ENCODE data around the gene SIGLEC15. TPM values are rescaled to one million over a fixed set of nuclear protein-coding genes. Genes with fewer than 3 reads are reported as not detected.
A peak's percentile ranks its signal among the peaks of the same experiment; 100 is the strongest.
"Not testable (repeated sequence)": the region's sequence is repeated elsewhere in the genome, so short reads cannot be mapped to it uniquely, and the experiment has no call there.

SIGLEC15 gene, protein sequence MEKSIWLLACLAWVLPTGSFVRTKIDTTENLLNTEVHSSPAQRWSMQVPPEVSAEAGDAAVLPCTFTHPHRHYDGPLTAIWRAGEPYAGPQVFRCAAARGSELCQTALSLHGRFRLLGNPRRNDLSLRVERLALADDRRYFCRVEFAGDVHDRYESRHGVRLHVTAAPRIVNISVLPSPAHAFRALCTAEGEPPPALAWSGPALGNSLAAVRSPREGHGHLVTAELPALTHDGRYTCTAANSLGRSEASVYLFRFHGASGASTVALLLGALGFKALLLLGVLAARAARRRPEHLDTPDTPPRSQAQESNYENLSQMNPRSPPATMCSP
- 0.50 TPM for polyA plus RNA-seq (ENCODE audit: insufficient read length)
- long read RNA-seq, donor 1: 0 reads
- long read RNA-seq, donor 2: 0 reads
- long read RNA-seq, donor 3: 0 reads
- long read RNA-seq, donor 4: 0 reads
- long read RNA-seq, donor 5: 0 reads
- long read RNA-seq, donor 6: 0 reads
- long read RNA-seq, donor 7: 0 reads
- long read RNA-seq, donor 8: 0 reads

- no peak for DNase-seq
Measured at GRCh38 chr18:45825258-45826044, at the start of gene SIGLEC15. TSS of gene SIGLEC15 (plus strand) at chr18:45825675. CDS start at chr18:45825729, 54 bp downstream.

DNA sequence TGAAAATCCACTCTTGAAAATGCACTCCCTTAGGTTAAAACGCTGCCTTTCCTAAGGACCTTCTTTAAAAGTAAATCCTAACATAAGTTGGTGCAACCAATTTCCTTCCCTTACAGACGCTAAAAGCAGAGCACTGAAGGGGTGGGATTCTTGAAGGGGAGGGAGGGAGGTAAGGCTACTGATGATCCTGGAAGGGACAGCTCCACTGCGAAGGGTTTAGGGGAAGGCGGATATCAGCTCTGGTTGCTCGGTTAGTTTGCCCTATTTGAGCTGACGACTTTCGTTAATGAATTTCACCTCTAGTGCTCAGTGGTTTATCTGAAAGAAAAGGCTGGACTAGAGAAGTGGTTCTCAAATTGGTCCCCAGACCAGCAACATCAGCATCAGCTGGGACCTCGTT is 49.7 kb upstream of the SIGLEC15 start:
- peak; percentile 28 for DNase-seq

- DNase-seq: no peak
Measured at GRCh38 chr18:45777393-45777792, 48.1 kb upstream of the SIGLEC15 start.

- DNase-seq: no peak
Measured at GRCh38 chr18:45780568-45780967, 44.9 kb upstream of the SIGLEC15 start.

DNA sequence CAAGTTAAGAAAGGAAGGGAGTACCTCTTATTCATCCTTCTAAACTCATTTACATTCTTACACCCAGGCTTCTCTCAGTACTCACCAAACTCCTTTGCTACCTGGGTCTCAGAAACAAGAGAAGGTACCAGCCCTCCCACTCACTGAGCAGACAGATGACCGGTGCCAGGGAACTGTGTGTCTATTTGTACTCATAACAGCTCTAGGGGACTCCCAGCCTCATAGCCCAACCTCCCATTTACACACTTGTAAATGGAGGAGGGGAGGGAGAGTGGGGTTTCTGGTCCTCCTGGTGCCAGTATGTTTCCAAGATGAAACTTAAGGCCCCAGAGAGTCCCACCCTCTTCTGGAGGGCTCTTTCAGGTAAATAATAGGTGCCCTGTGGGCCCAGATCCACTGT is 42.8 kb upstream of the SIGLEC15 start:
- no peak for DNase-seq

DNA sequence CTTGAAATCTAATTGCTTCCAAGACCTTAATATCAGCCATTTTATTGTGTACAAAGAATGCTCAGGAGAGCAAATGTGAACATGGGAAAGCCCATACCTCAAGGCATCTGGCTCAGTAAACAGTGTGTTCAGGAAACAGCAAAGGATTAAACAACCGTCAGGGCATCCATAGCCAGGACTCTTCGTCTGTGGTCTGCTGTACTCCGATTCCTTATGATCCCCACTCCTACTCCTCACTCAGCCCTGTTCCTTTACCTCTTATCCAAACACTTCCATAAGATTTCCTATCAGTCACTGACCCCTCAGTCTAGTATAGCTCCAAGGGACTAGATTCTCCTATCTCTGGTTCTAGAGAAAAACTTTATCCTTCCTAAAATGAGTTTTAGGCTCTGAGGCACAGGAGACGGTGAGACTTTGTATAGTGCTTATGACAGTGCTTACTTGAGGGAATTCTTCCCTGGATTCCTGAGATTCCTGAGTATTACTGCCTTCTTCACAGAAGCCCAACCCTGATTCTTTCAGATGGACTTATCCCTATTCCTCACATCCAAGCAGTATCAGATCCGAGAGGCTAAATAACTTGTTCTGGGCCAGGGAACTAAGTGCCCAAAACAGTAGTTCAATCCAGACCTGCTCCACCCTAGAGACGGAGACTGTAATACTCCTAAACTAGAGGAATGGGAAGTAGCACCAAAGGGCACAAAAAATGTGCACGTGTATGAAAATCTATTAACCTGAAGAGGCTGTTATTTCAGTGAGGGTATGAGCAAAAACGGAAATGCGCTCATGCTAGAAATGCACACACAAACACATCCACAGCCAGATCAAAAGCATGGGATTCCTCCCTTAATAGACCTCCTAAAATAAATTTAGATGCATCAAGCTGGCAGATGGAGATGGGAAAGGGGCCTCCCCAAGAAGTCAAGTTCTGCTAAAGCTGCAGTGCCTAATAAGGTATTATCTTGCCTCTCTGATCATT is 42.1 kb upstream of the SIGLEC15 start:
- no peak for DNase-seq

GRCh38 chr18:45785134-45785533 is 40.3 kb upstream of the SIGLEC15 start:
- no peak for DNase-seq

- no peak for DNase-seq
Measured at GRCh38 chr18:45786941-45787340, 38.5 kb upstream of the SIGLEC15 start.

GRCh38 chr18:45787346-45787745 is 38.1 kb upstream of the SIGLEC15 start:
- no peak for DNase-seq

- no peak for DNase-seq
Measured at GRCh38 chr18:45788861-45789260, 36.6 kb upstream of the SIGLEC15 start.

GRCh38 chr18:45792506-45793263 is 32.8 kb upstream of the SIGLEC15 start:
- DNase-seq: no peak

DNA sequence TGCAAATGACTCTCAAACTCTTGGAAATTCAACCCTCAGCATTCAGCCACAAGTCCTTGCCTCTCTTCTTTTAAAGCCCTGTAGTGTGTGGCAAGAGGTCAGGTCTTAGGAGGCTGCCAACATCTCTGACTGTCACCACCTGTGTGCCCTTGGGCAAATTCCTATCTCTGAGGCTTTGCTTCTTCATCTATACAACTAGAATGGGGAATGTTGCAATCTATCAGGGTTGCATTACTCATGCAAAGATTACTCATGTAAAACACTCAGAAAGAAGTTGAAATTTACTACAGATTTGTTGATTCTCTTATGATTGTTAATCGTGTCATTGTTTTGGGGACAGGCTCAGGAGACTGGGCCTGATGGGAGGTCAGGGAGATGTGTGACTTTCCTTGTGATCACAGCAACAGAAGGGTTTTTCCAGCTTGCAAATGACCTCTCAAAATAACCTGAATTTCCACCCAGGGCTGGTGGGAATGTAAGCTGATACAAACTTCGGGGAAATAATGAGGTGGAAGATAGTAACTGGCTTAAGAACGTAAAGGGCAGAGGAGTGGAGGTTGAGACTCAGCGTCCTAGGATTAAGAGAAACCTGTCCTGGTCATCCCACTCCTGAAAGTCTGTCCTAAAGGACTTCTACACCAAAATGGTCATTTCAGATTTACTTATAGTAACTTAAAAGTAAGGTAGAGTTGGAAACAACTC is 32.1 kb upstream of the SIGLEC15 start:
- no peak for DNase-seq

GRCh38 chr18:45801416-45802004 is 24.0 kb upstream of the SIGLEC15 start:
- no peak for DNase-seq

GRCh38 chr18:45802814-45803492 is 22.5 kb upstream of the SIGLEC15 start:
- no peak for DNase-seq

- no peak for DNase-seq
Measured at GRCh38 chr18:45805551-45805950, 19.9 kb upstream of the SIGLEC15 start.

DNA sequence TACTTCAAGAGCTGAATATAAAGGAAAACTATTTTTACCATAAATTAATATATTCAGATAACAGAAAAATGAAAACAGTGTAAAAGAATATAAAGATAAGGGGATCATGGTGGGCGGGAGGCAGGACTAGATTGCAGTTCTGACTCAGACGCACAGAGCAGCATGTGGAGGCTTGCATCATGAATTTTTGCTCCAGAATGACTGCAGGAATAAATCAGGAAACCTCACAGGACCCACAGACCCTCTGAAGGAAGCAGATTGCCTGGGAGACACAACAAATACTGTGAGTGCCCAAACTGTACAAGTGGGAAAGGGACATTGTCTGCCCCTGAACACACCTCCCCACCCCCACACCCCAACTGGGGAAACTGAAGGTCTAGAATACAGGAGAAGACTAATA is 19.2 kb upstream of the SIGLEC15 start:
- no peak for DNase-seq

DNA sequence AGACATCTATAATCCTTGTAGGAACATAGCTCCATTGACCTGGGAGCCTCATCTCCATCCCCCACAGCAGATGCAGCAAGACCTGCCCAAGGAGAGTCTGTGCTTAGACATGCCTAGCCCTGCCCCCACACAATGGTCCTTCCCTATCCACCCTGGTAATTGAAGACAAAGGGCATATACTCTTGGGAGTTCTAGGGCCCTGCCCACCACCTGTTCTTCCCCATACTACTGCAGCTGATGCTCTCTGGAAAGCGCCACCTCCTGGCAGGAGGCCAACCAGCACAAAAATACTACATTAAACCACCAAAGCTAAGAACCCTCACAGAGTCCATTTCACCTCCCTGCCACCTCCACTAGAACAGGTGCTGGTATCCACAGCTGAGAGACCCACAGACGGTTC is 18.3 kb upstream of the SIGLEC15 start:
- DNase-seq: not testable (repeated sequence)

DNA sequence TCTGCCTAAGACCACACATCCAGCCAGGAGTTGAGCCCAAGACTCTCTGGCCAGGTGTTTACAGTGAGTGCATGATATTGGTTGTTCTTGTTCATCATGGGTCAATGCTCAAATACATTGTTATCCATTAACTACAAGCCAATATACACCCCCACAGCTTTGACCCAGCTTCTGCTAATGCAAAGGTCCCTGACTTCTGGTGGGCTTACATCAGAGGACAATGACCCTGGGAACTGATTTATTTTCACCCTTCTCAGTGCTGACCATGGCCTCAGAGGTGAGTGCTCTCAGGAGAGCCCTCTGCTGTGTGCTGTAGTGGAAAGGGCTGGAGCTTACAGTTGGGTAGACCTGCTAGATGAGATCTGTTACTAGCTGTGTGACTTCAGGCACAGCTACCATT is 10.7 kb upstream of the SIGLEC15 start:
- DNase-seq: not testable (repeated sequence)

DNA sequence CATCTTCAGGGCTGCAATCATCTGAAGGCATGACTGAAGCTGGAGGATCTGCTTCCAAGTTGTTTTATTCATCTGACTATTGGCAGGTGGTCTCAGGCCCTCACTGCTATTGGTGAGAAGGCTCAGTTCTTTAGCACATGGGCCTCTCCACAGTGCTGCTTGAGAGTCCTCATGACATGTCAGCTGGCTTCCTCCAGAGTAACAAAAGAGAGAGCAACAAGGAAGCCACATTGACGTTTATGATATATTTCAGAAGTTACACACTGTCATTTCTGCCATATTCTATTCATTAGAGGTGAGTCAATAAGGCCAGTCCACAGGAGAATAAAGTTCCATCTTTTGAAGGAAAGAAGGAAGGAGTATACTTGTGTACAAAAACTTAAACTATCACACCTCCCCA is 7.9 kb upstream of the SIGLEC15 start:
- DNase-seq: no peak
